IMR-90 (cell line): ENCODE results near the gene HCCS. TPM values are rescaled to one million over a fixed set of nuclear protein-coding genes. Genes with fewer than 3 reads are reported as not detected.
A peak's percentile ranks its signal among the peaks of the same experiment; 100 is the strongest.

Source experiments
- ATAC-seq: fragments of 200-7000 bp; cut with Tn5 transposase; 2 replicates; pipeline ENCODE4 v1.9.1; 2020; ENCODE audit warnings: low read depth, mild to moderate bottlenecking, moderate library complexity
- BruUV-seq: library from RNA; stranded (reverse); fragments of 400-500 nt; replicated peaks from 2 replicates; lab custom pipeline; 2021; lab: Mats Ljungman, UMichigan
- CTCF ChIA-PET: fragments of 300-600 bp; formaldehyde crosslinking; extraction: SDS; loops from one replicate; lab custom pipeline; 2021; ENCODE audit warnings: antibody characterized with exemption; lab: Yijun Ruan, JAX
- POLR2A ChIA-PET: fragments of 300-600 bp; sonication (Branson Sonifier 250); formaldehyde crosslinking; loops from one replicate; lab custom pipeline; 2022; ENCODE audit warnings: antibody characterized with exemption; ENCODE audit not compliant: unreplicated experiment; lab: Charles Lee
- DNase-seq: peaks from one replicate; pipeline ENCODE4 v3.0.0; 2013
- H2AFZ ChIP-seq: replicated peaks from 2 replicates; pipeline ENCODE3; 2013; ENCODE audit warnings: low read length, mild to moderate bottlenecking; ENCODE audit not compliant: poor library complexity
- H2AK5ac ChIP-seq: 2 replicates; pipeline ENCODE4 v1.6.1; 2013; ENCODE audit warnings: low read depth, low read length, inconsistent platforms
- H2AK9ac ChIP-seq: replicated peaks from 2 replicates; pipeline ENCODE3; 2013; ENCODE audit warnings: mild to moderate bottlenecking, low read depth, low read length, moderate library complexity; ENCODE audit not compliant: poor library complexity
- H2BK120ac ChIP-seq: 2 replicates; pipeline ENCODE4 v1.6.1; 2013; ENCODE audit warnings: low read depth, low read length, inconsistent platforms
- H2BK15ac ChIP-seq: 3 replicates; pipeline ENCODE4 v1.6.1; 2013; ENCODE audit warnings: low read depth, low read length, inconsistent platforms
- H2BK20ac ChIP-seq: 2 replicates; pipeline ENCODE4 v1.6.1; 2013; ENCODE audit warnings: low read depth, mild to moderate bottlenecking, inconsistent platforms, low read length, moderate library complexity
- H2BK5ac ChIP-seq: 2 replicates; pipeline ENCODE4 v1.6.1; 2013; ENCODE audit warnings: mild to moderate bottlenecking, low read depth, low read length, inconsistent platforms; ENCODE audit not compliant: poor library complexity, severe bottlenecking
- H3K14ac ChIP-seq: replicated peaks from 2 replicates; pipeline ENCODE4 v1.6.1; 2013; ENCODE audit warnings: low read depth, low read length, inconsistent platforms
- H3K18ac ChIP-seq: 2 replicates; pipeline ENCODE4 v1.6.1; 2013; ENCODE audit warnings: low read depth, low read length, control low read depth
- H3K23ac ChIP-seq: 2 replicates; pipeline ENCODE4 v1.6.1; 2013; ENCODE audit warnings: low read depth, low read length, inconsistent platforms
- H3K27ac ChIP-seq: 2 replicates; pipeline ENCODE4 v1.5.1; 2013; ENCODE audit warnings: mild to moderate bottlenecking, control low read depth, low read length; ENCODE audit not compliant: insufficient read depth
- H3K27me3 ChIP-seq: 2 replicates; pipeline ENCODE4 v1.6.1; 2013; ENCODE audit warnings: low read length; ENCODE audit not compliant: control insufficient read depth, insufficient read depth
- H3K36me3 ChIP-seq: 2 replicates; pipeline ENCODE4 v1.6.1; 2013; ENCODE audit warnings: low read length, mixed read lengths; ENCODE audit not compliant: control insufficient read depth, insufficient read depth
- H3K4ac ChIP-seq: 2 replicates; pipeline ENCODE4 v1.6.1; 2013; ENCODE audit warnings: low read depth, low read length, inconsistent platforms
- H3K4me1 ChIP-seq: 2 replicates; pipeline ENCODE4 v1.6.1; 2013; ENCODE audit warnings: low read length, mixed read lengths; ENCODE audit not compliant: control insufficient read depth, insufficient read depth
- H3K4me2 ChIP-seq: 2 replicates; pipeline ENCODE4 v1.6.1; 2013; ENCODE audit warnings: low read depth, mild to moderate bottlenecking, control low read depth, low read length, moderate library complexity
- H3K4me3 ChIP-seq: 2 replicates; pipeline ENCODE4 v1.5.1; 2013; ENCODE audit warnings: low read depth, mild to moderate bottlenecking, control low read depth, low read length, moderate library complexity; ENCODE audit not compliant: insufficient read depth
- H3K56ac ChIP-seq: 2 replicates; pipeline ENCODE4 v1.6.1; 2013; ENCODE audit warnings: low read length, inconsistent platforms; ENCODE audit not compliant: insufficient read depth; ENCODE audit errors: extremely low read depth
- H3K79me1 ChIP-seq, 2 experiments: 2 replicates each; pipeline ENCODE4 v1.6.1; 2013; ENCODE audit warnings: low read length in 2 of 2, inconsistent platforms in 1 of 2, low read depth in 1 of 2
- H3K9ac ChIP-seq: 2 replicates; pipeline ENCODE4 v1.6.1; 2013; ENCODE audit warnings: low read depth, low read length, control low read depth
- H3K9me1 ChIP-seq: 2 replicates; pipeline ENCODE4 v1.6.1; 2013; ENCODE audit warnings: low read length, inconsistent platforms; ENCODE audit not compliant: insufficient read depth
- H3K9me3 ChIP-seq: 2 replicates; pipeline ENCODE4 v1.6.1; 2013; ENCODE audit warnings: low read length; ENCODE audit not compliant: control insufficient read depth, insufficient read depth
- H4K20me1 ChIP-seq: 2 replicates; pipeline ENCODE4 v1.6.1; 2013; ENCODE audit warnings: low read length, inconsistent platforms; ENCODE audit not compliant: insufficient read depth
- H4K5ac ChIP-seq: 2 replicates; pipeline ENCODE4 v1.6.1; 2013; ENCODE audit warnings: mild to moderate bottlenecking, low read depth, low read length, control low read depth
- H4K8ac ChIP-seq, 2 experiments: 2 replicates each; pipeline ENCODE4 v1.6.1; 2013; ENCODE audit warnings: low read depth in 2 of 2, low read length in 2 of 2, control low read depth in 1 of 2, inconsistent platforms in 1 of 2
- H4K91ac ChIP-seq: 2 replicates; pipeline ENCODE4 v1.6.1; 2013; ENCODE audit warnings: low read depth, low read length, inconsistent platforms; ENCODE audit not compliant: insufficient read depth
- BHLHE40 ChIP-seq: fragments of 150-350 bp; IDR thresholded peaks from 2 replicates; pipeline ENCODE4 v1.6.1; 2016; ENCODE audit warnings: mild to moderate bottlenecking, low read depth, low read length
- CEBPB ChIP-seq: IDR thresholded peaks from 2 replicates; pipeline ENCODE4 v1.6.1; 2012; ENCODE audit warnings: low read depth, low read length, improper control_type of control experiment
- POLR2A ChIP-seq: IDR thresholded peaks from 2 replicates; pipeline ENCODE4 v1.6.1; 2012; ENCODE audit warnings: mild to moderate bottlenecking, low read depth, low read length
- SMC3 ChIP-seq: fragments of 150-350 bp; IDR thresholded peaks from 2 replicates; pipeline ENCODE4 v1.6.1; 2016; ENCODE audit warnings: low read depth, mild to moderate bottlenecking, antibody characterized with exemption, low read length, moderate library complexity
- WGBS, 2 experiments: methylation state at CpG; one replicate each; pipeline versions ENCODE4 v1.1.5 to v1.1.7; 2013; ENCODE audit warnings: missing lambda C conversion rate in 2 of 2; ENCODE audit not compliant: insufficient read length in 1 of 2; ENCODE audit errors: extremely low coverage in 2 of 2; 5-methylcytosine and 5-hydroxymethylcytosine counted together
- dilution Hi-C: fragments of 300-500 bp; cut with HindIII; formaldehyde crosslinking; loops from one replicate; pipeline ENCODE4 v1.14.3; 2018; ENCODE audit warnings: low sequenced_read_pairs; ENCODE audit not compliant: unreplicated experiment
- in situ Hi-C: fragments of 300-500 bp; cut with MboI; formaldehyde crosslinking; loops from 3 replicates; pipeline ENCODE4 v1.14.3; 2019; ENCODE audit warnings: low sequenced_read_pairs, inconsistent platforms, mixed read lengths
- intact Hi-C: fragments of 100-400 bp; cut with micrococcal nuclease; formaldehyde crosslinking; loops from 2 replicates; pipeline ENCODE4 v1.10.0; 2022
- polyA plus RNA-seq, 3 experiments: library from polyadenylated mRNA; depleted of rRNA; stranded (reverse); fragments of >200 nt; gene quantifications; 2 replicates each; pipeline ENCODE4 v1.2.3, GENCODE V29; 2012; ENCODE audit warnings: low replicate concordance in 1 of 3
- total RNA-seq: library from RNA; depleted of rRNA; stranded (reverse); fragments of >200 nt; gene quantifications from 2 replicates; pipeline ENCODE4 v1.2.3, GENCODE V29; 2012

Gene HCCS
- total and polyA plus RNA-seq, 2 of the 4 experiments (the other 2 are of a cell fraction), result 24.0 to 28.6 TPM

GRCh38 chrX:11109968-11110367, 1.2 kb upstream of the HCCS start:
- H2AK9ac ChIP-seq, result no peak overlapping the region
- H3K4me2 ChIP-seq, result no peak overlapping the region
- no peak overlapping the region for H2BK15ac ChIP-seq
- DNase-seq (no peak), ATAC-seq (no peak)
- H3K27me3 ChIP-seq, result no peaks in the 10 kb centered on the region
- H3K56ac ChIP-seq, result no peak overlapping the region
- H3K9ac ChIP-seq, result no peak overlapping the region
- H3K18ac ChIP-seq, result no peak overlapping the region
- intact Hi-C loops (no loop called here), in situ Hi-C loops (no loop called here), dilution Hi-C loops (no loop called here)
- H3K4me1 ChIP-seq, result peaks cover 1% of the 10 kb centered on the region; the same call in 1 of the 2 replicates
- H3K4ac ChIP-seq, result no peak overlapping the region
- H3K9me1 ChIP-seq, result no peaks in the 10 kb centered on the region
- no peak overlapping the region for H3K4me3 ChIP-seq
- WGBS, 2 experiments, result 40 to 100% methylated on average over 1 of the region's 2 CpGs
- no peak for TF ChIP-seq POLR2A
- TF ChIP-seq SMC3, result no peak
- no peak for TF ChIP-seq CEBPB
- TF ChIP-seq BHLHE40, result no peak
- H4K5ac ChIP-seq, result no peak overlapping the region
- H3K9me3 ChIP-seq, result no peaks in the 10 kb centered on the region
- H4K91ac ChIP-seq, result no peak overlapping the region
- H3K14ac ChIP-seq, result no peak overlapping the region
- peaks cover 13 to 26% of the 10 kb centered on the region in 2 experiments; a peak in 3 of 4 replicates for H3K79me1 ChIP-seq
- no peak overlapping the region for H3K27ac ChIP-seq
- no peaks in the 10 kb centered on the region for H4K20me1 ChIP-seq
- ChIA-PET CTCF (no interaction called here), POLR2A (no interaction called here)
- no peak overlapping the region for H2BK5ac ChIP-seq
- no peak overlapping the region for H2BK20ac ChIP-seq
- H4K8ac ChIP-seq, result no peak overlapping the region; a peak in 1 of 4 replicates
- no peak overlapping the region for H2BK120ac ChIP-seq
- peak overlapping the region; percentile 19 for H2AFZ ChIP-seq
- H2AK5ac ChIP-seq, result no peak overlapping the region
- BruUV-seq, result no TSS peak
- peaks cover 10% of the 10 kb centered on the region for H3K36me3 ChIP-seq
- H3K23ac ChIP-seq, result no peak overlapping the region
